Naive B cell (primary cell): ENCODE data around the gene TRIM38. TPM values are rescaled to one million over a fixed set of nuclear protein-coding genes. Genes with fewer than 3 reads are reported as not detected.
"Not testable (repeated sequence)": the region's sequence is repeated elsewhere in the genome, so short reads cannot be mapped to it uniquely, and the experiment has no call there.

ENCODE experiments used
- ATAC-seq, 2 donors: fragments of 150-1000 bp; cut with Tn5 transposase; 2 replicates each; pipeline ENCODE4 v1.10.0; 2021; ENCODE audit warnings: low read depth in 2 of 2, mild to moderate bottlenecking in 2 of 2, moderate library complexity in 2 of 2
- DNase-seq: peaks from one replicate; pipeline ENCODE4 v3.0.0; 2022
- H3K27ac Mint-ChIP-seq, 6 donors: one replicate each; pipeline ENCODE4 v1.8.0; 2020 to 2022; ENCODE audit warnings: mild to moderate bottlenecking in 6 of 6, mixed read lengths in 6 of 6, moderate library complexity in 5 of 6, inconsistent platforms in 2 of 6
- H3K27me3 Mint-ChIP-seq, 3 donors: one replicate each; pipeline ENCODE4 v1.8.0; 2021 to 2022; ENCODE audit warnings: mixed read lengths in 3 of 3, mild to moderate bottlenecking in 1 of 3
- H3K36me3 Mint-ChIP-seq, 2 donors: one replicate each; pipeline ENCODE4 v1.8.0; 2020 to 2022; ENCODE audit warnings: mixed read lengths in 2 of 2, inconsistent platforms in 1 of 2, mild to moderate bottlenecking in 1 of 2
- H3K4me1 Mint-ChIP-seq, 3 donors: one replicate each; pipeline ENCODE4 v1.8.0; 2020 to 2022; ENCODE audit warnings: mixed read lengths in 3 of 3, inconsistent platforms in 1 of 3, mild to moderate bottlenecking in 1 of 3, moderate library complexity in 1 of 3
- H3K4me3 Mint-ChIP-seq, 8 donors: one replicate each; pipeline ENCODE4 v1.8.0; 2020 to 2022; ENCODE audit warnings: mild to moderate bottlenecking in 8 of 8, mixed read lengths in 8 of 8, moderate library complexity in 8 of 8, inconsistent platforms in 2 of 8
- H3K9me3 Mint-ChIP-seq, 7 donors: one replicate each; pipeline ENCODE4 v1.8.0; 2020 to 2022; ENCODE audit warnings: mixed read lengths in 7 of 7, mild to moderate bottlenecking in 5 of 7, inconsistent platforms in 2 of 7, moderate library complexity in 1 of 7
- polyA plus RNA-seq, 6 donors: library from polyadenylated mRNA; unstranded; fragments of 300-500 nt; fragmentation: Illumina TruSeq; gene quantifications; one replicate each; pipeline ENCODE4 v1.2.3, GENCODE V29; 2021; ENCODE audit warnings: low read depth in 6 of 6

Gene TRIM38
- polyA plus RNA-seq, 6 donors from 2014 or later, result 8.4 to 25.9 (median 19.5) TPM

DNA sequence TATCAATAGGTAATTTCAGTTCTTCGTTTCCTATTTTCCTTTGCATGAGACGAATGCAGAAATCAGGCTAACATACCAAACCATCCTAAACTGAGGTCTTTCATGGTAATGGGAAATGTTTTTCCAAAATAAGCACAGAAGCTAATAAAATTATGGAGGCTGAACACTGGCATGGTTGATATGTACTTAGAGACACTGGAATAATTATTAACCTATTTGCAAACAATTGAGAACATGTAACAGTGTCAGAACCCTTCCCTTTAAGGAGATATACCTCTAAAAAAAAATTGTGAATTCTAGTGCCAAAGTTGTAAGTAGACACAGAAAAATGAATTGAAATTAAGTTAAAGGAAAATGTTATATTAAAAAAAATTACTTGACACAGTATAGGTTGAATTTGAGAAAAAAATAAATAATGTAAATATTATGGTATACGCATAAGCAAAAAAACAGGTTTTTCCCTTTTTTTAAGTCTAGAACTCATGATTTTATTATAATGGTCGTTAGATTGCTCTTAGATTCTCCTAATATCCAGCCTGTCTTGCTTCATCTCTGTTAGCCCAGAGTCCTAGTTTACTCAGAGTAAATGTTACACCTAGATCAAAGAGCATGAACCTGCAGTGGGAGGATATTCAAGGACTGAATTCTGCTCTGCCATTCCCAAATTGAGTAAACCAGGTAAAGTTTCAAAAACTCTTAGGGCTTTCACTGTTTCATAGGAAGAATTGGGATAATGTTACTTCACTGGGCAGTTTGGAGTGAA, 33.9 kb upstream of the TRIM38 start:
- H3K9me3 Mint-ChIP-seq, result no peaks in the 10 kb centered on the region
- no peak for ATAC-seq
- H3K4me3 Mint-ChIP-seq, result no peak overlapping the region
- no peak for DNase-seq
- H3K4me1 Mint-ChIP-seq, result no peaks in the 10 kb centered on the region
- no peak overlapping the region for H3K27ac Mint-ChIP-seq
- H3K27me3 Mint-ChIP-seq, result no peaks in the 10 kb centered on the region
- no peaks in the 10 kb centered on the region for H3K36me3 Mint-ChIP-seq

DNA sequence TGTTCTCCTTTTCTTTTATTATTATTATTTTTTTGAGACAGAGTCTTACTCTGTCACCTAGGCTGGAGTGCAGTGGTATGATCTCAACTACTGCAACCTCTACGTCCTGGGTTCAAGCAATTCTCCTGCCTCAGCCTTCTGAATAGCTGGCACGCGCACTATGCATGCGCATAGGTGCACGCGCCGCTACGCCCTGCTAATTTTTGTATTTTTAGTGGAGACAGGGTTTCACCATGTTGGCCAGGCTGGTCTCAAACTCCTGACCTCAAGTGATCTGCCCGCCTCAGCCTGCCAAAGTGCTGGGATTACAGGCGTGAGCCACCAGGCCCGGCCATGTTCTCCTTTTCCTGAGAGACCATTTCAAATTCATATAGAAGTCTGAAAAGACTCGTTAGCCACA, 32.8 kb upstream of the TRIM38 start:
- not testable (repeated sequence) for DNase-seq, H3K27ac Mint-ChIP-seq, H3K9me3 Mint-ChIP-seq, H3K4me1 Mint-ChIP-seq, H3K27me3 Mint-ChIP-seq, H3K36me3 Mint-ChIP-seq, ATAC-seq, H3K4me3 Mint-ChIP-seq

GRCh38 chr6:25930532-25931410, 31.8 kb upstream of the TRIM38 start, which contains the start of gene SLC17A2:
Gene SLC17A2 (minus strand): TSS chr6:25930691. CDS start chr6:25925796, 4,895 bp downstream.
- H3K4me3 Mint-ChIP-seq, result no peak within 1 kb of the TSS
- no peak for ATAC-seq
- DNase-seq, result no peak
- no peaks in the 10 kb centered on the region for H3K9me3 Mint-ChIP-seq
- peaks cover 0 to 5% (median 0%) of the 10 kb centered on the region in 3 donors for H3K27me3 Mint-ChIP-seq
- H3K27ac Mint-ChIP-seq, result no peak within 1 kb of the TSS
- H3K36me3 Mint-ChIP-seq, result no peaks in the 10 kb centered on the region
- H3K4me1 Mint-ChIP-seq, result no peaks in the 10 kb centered on the region

GRCh38 chr6:25931411-25931709, 31.2 kb upstream of the TRIM38 start:
- ATAC-seq, result no peak
- no peak for DNase-seq
- H3K9me3 Mint-ChIP-seq, result no peaks in the 10 kb centered on the region
- H3K4me1 Mint-ChIP-seq, result no peaks in the 10 kb centered on the region
- no peaks in the 10 kb centered on the region for H3K36me3 Mint-ChIP-seq
- H3K27ac Mint-ChIP-seq, result no peak overlapping the region
- no peak overlapping the region for H3K4me3 Mint-ChIP-seq
- H3K27me3 Mint-ChIP-seq, result peaks cover 0 to 5% (median 0%) of the 10 kb centered on the region in 3 donors

GRCh38 chr6:25934156-25934555, 28.4 kb upstream of the TRIM38 start:
- Mint-ChIP-seq H3K27me3 (peaks cover 0 to 5% (median 0%) of the 10 kb centered on the region in 3 donors), H3K36me3 (no peaks in the 10 kb centered on the region), H3K4me3 (no peak overlapping the region), H3K9me3 (no peaks in the 10 kb centered on the region), H3K27ac (peak overlapping the region in 1 of 6 donors; percentile 49), H3K4me1 (no peaks in the 10 kb centered on the region)
- no peak for ATAC-seq
- DNase-seq, result no peak

DNA sequence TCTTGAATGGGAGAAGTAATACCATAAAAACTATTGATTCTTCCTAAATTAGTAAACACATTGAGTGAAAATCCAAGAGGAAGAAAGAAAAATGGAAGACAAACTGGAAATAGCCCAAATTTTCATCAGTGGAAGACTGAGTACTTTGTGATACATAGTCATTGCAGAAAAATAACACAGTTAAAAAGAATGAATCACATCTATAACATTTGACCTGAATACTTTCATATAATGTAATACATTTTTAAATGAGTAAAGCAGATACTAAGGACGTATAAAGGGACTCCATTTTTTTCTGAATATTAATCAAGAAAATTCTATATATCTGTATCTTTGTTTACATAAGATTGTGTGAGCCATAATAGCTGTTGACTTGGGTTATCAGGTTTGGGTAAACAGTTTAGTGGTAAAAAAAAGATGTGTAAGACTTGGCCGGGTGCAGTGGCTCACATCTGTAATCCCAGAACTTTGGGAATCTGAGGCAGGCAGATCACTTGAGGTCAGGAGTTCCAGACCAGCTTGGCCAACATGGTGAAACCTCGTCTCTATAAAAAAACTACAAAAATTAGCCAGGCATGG, 27.8 kb upstream of the TRIM38 start:
- ATAC-seq (no peak), DNase-seq (no peak)
- H3K4me1 Mint-ChIP-seq, result no peaks in the 10 kb centered on the region
- H3K9me3 Mint-ChIP-seq, result no peaks in the 10 kb centered on the region
- no peaks in the 10 kb centered on the region for H3K36me3 Mint-ChIP-seq
- no peak overlapping the region for H3K4me3 Mint-ChIP-seq
- peaks cover 0 to 5% (median 0%) of the 10 kb centered on the region in 3 donors for H3K27me3 Mint-ChIP-seq
- H3K27ac Mint-ChIP-seq, result no peak overlapping the region

- DNase-seq, result no peak
Measured at GRCh38 chr6:25935953-25936352, 26.6 kb upstream of the TRIM38 start.

DNA sequence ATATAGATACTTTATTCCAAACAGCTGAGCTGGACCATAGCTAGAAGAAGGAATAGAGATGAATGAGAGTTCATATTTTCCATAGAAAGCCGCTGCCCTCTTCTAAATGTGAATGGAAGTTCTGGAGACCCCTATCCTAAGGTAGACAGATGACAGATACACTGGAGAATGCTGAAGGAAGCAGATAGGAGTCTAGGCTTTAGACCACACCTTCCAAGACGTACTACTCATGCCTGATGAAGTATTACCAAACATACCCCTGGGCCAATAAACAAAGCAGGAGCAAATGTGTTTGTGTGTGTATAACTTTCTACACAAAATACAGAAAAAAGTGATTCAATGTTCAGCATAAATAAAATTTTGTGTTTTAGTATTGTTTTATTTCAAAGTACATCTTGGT, 23.0 kb upstream of the TRIM38 start:
- no peak for ATAC-seq
- DNase-seq, result no peak
- Mint-ChIP-seq H3K4me1 (peaks cover 0 to 6% (median 0%) of the 10 kb centered on the region in 3 donors), H3K27me3 (no peaks in the 10 kb centered on the region), H3K9me3 (no peaks in the 10 kb centered on the region), H3K4me3 (no peak overlapping the region), H3K27ac (peak overlapping the region in 1 of 6 donors; percentile 39), H3K36me3 (no peaks in the 10 kb centered on the region)

More at GRCh38 chr6:25935953-25936352, 26.6 kb upstream of the TRIM38 start:
- Mint-ChIP-seq H3K9me3 (no peaks in the 10 kb centered on the region), H3K36me3 (no peaks in the 10 kb centered on the region), H3K4me3 (no peak overlapping the region), H3K27ac (no peak overlapping the region), H3K4me1 (no peaks in the 10 kb centered on the region), H3K27me3 (peaks cover 0 to 5% (median 0%) of the 10 kb centered on the region in 3 donors)
- no peak for ATAC-seq

DNA sequence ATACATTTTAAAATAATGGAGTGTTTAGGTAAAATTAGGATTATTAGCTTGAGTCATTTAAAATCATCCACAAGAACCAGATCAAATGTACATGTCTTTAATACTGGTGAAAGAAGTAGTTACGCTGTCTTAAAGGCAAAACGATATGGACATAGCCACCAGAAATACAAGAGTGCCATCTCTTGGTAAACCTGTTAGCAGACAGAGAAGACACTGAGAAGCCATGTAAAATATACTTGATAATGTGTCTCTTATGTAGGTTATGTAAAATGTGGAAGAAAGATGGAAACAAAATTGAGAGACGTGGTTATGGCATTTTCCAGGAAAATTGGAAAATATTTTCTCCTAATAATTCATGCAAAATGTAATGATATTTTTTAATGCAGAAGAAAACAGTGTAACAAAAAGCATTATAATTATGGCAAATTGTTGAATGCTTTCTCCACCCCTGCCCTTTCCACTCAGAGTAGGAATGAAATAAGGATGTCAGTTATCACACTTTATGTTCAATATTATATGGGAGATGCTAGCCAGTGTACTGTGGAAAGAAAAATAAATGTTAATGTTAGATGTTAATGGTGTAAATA, 19.9 kb upstream of the TRIM38 start:
- peaks cover 3 to 11% (median 7%) of the 10 kb centered on the region in 7 donors for H3K9me3 Mint-ChIP-seq
- H3K27ac Mint-ChIP-seq, result no peak overlapping the region
- DNase-seq (peak; percentile 36), ATAC-seq (peak; percentile 64 to 80)
- no peak overlapping the region for H3K4me3 Mint-ChIP-seq
- no peaks in the 10 kb centered on the region for H3K36me3 Mint-ChIP-seq
- H3K4me1 Mint-ChIP-seq, result peaks cover 4 to 17% (median 6%) of the 10 kb centered on the region in 3 donors
- no peaks in the 10 kb centered on the region for H3K27me3 Mint-ChIP-seq

- Mint-ChIP-seq H3K4me3 (no peak overlapping the region), H3K36me3 (no peaks in the 10 kb centered on the region), H3K27me3 (no peaks in the 10 kb centered on the region), H3K4me1 (peaks cover 4 to 17% (median 6%) of the 10 kb centered on the region in 3 donors), H3K9me3 (peaks cover 3 to 11% (median 7%) of the 10 kb centered on the region in 7 donors), H3K27ac (no peak overlapping the region)
- no peak for DNase-seq
- ATAC-seq, result no peak
Measured at GRCh38 chr6:25943887-25944286, 18.7 kb upstream of the TRIM38 start.

DNA sequence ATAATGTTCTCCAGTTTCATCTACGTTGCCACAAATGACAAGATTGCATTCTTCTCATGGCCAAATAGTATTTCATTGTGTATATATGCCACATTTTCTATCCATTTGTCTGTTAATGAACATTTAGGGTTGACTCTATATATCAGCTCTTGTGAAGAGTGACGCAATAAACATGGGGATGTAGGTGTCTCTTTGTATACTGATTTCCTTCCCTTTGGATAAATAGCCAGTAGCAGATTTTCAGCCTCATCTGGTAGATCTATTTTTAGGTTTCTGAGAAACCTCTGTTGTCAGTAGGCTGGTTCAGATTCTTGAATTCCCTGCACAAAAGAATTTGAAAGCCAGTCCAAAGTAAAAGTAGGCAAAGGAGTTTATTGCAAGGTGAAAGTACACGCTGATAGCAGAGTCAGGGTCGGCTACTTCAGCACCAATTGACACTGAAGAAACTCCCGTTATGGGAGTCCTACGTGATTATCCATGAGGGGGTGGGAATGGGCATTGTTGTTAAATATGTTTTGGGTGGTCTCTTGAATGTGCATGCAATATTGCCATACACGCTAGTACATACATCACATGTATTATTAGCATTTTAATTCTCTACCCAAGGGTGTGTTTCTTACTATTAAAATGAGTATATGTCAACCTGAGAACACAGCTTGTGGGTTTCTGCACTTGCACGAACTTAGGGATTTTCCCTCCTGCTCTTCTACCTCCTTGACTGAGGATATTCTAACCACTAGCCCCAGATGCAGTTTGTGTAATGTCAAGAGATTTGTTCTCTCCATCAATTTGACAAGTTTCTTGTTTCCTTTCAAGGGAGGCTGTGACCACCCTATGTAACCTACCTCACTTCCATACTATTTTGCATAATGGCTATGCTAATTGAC, 17.7 kb upstream of the TRIM38 start:
- H3K27ac Mint-ChIP-seq, result peak overlapping the region in 1 of 6 donors; percentile 38
- ATAC-seq, result no peak

DNA sequence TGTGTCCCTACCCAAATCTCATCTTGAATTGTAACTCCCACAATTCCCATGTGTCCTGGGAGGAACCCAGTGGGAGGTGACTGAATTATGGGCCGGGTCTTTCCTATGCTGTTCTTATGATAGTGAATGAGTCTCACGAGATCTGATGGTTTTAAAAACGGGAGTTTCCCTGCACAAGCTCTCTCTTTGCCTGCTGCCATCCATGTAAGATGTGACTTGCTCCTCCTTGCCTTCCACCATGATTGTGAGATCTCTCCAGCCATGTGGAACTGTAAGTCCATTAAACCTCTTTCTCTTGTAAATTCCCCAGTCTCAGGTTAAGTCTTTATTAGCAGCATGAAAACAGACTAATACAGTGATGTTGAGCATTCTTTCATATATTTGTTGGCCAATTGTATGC, 16.9 kb upstream of the TRIM38 start:
- Mint-ChIP-seq H3K4me1 (peaks cover 4 to 22% (median 6%) of the 10 kb centered on the region in 3 donors), H3K9me3 (peaks cover 4 to 22% (median 9%) of the 10 kb centered on the region in 7 donors), H3K27ac (peak overlapping the region in 1 of 6 donors; percentile 47)
- ATAC-seq, H3K27me3 Mint-ChIP-seq, H3K4me3 Mint-ChIP-seq, H3K36me3 Mint-ChIP-seq, DNase-seq: not testable (repeated sequence)

More for the DNA sequence above, 17.7 kb upstream of the TRIM38 start:
- Mint-ChIP-seq H3K36me3 (no peaks in the 10 kb centered on the region), H3K27me3 (no peaks in the 10 kb centered on the region), H3K9me3 (peaks cover 3 to 16% (median 7%) of the 10 kb centered on the region in 7 donors), H3K4me3 (no peak overlapping the region), H3K4me1 (peaks cover 4 to 17% (median 6%) of the 10 kb centered on the region in 3 donors)
- no peak for DNase-seq
